Body of pancreas (tissue), 4 donors: ENCODE measurements around the gene C1orf74. TPM values are rescaled to one million over a fixed set of nuclear protein-coding genes. Genes with fewer than 3 reads are reported as not detected.

Experiments
- ATAC-seq: fragments of 150-250 bp; one replicate; pipeline ENCODE4 v1.9.1; 2016
- DNase-seq, 4 donors: peaks; one replicate each; pipeline ENCODE4 v3.0.0-alpha.2; 2019
- H3K27ac ChIP-seq, 4 donors: fragments of 200-600 bp; sonication (generic); 1 replicate in 3 of 4; 2 replicates in 1 of 4; pipeline versions ENCODE4 v1.5.1 to v1.6.1; 2016 to 2019; ENCODE audit warnings: mild to moderate bottlenecking in 1 of 4, mixed read lengths in 1 of 4, moderate library complexity in 1 of 4
- H3K27me3 ChIP-seq, 2 donors: fragments of 200-600 bp; sonication (generic); one replicate each; pipeline ENCODE4 v1.6.0; 2016; ENCODE audit warnings: mild to moderate bottlenecking in 1 of 2
- H3K36me3 ChIP-seq, 2 donors: fragments of 200-600 bp; sonication (generic); replicated peaks in 1 of 2; 2 replicates each; pipeline ENCODE4 v1.5.1; 2016; ENCODE audit warnings: low read depth in 2 of 2; ENCODE audit not compliant: insufficient read depth in 1 of 2
- H3K4me1 ChIP-seq: fragments of 200-600 bp; sonication (generic); one replicate; pipeline ENCODE4 v1.6.0; 2016
- H3K4me3 ChIP-seq, 2 donors: fragments of 200-600 bp; sonication (generic); 1 replicate in 1 of 2; 2 replicates in 1 of 2; pipeline ENCODE4 v1.5.1; 2016 to 2019
- H3K9me3 ChIP-seq, 3 donors: fragments of 200-600 bp; sonication (generic); 1 replicate in 2 of 3; 2 replicates in 1 of 3; pipeline ENCODE4 v1.5.1; 2016
- POLR2A ChIP-seq, 3 donors: fragments of 450-650 bp; IDR thresholded peaks; one replicate each; pipeline ENCODE4 v1.6.1; 2016; ENCODE audit warnings: antibody characterized with exemption in 3 of 3, mild to moderate bottlenecking in 2 of 3
- WGBS, 2 donors: methylation state at CpG; one replicate each; pipeline ENCODE4 v1.1.5; 2017; 5-methylcytosine and 5-hydroxymethylcytosine counted together
- intact Hi-C: fragments of 100-400 bp; cut with DNase I; formaldehyde crosslinking; loops from one replicate; pipeline ENCODE4 v1.15.1; 2023
- total RNA-seq, 2 donors: library from RNA; depleted of rRNA; stranded (reverse); fragments of >200 nt; gene quantifications; one replicate each; pipeline ENCODE4 v1.1.0, GENCODE V29; 2016
- TF ChIP-seq, protein P1 (sequence below), 7 experiments: fragments of 450-650 bp in 4 of 7; fragments of 200-600 bp in 3 of 7; sonication (generic) in 3 of 7; IDR thresholded peaks; one replicate each; pipeline ENCODE4 v1.5.1; 2016 to 2019; ENCODE audit warnings: antibody characterized with exemption in 7 of 7

Gene C1orf74
- total RNA-seq, 2 donors from 2014 or later = 0.33 to 1.0 TPM

DNA sequence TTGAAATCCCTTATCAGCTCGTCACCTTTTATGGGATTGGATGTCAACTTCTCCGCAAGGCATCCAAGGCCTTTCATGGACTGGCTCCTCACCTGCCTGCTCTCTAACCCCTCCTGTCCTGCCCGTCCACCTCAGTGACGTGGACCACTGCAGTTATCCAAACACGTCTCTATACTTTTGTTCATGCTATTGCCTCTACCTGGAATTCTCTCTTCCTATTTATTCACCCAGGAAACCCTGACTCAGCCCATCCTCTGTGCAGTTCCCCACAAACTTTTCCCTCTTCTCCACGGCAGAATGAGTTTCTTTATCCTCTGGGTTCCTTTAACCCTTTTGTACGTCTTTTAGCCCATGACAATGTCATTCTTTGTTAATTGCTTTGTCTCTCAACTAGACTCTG lies 38.3 kb upstream of the C1orf74 start:
- DNase-seq = no peak
- no peak for ATAC-seq
- H3K27ac ChIP-seq = no peak overlapping the region

DNA sequence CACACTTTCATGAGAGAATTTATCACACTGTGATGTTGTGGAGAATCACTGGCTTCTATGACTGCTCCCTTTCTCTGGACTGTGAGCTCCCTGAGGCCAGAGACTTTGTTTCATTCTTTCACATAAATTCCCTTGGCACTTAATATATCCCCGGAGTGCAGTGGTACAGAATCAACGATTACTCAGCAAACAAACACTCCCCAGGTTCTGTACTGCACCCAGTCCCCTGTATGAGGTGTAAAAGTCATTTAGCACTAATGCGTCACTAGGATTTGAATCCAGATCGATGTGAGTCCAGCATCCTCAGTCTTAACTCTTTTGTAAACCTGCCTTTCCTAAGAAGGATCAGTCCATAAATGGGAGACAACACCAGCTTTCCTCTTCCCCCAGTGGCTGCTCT lies 36.6 kb upstream of the C1orf74 start:
- Histone ChIP-seq H3K9me3 (no peaks in the 10 kb centered on the region), H3K4me3 (no peak overlapping the region), H3K27ac (no peak overlapping the region), H3K4me1 (peaks cover 4% of the 10 kb centered on the region), H3K27me3 (no peaks in the 10 kb centered on the region), H3K36me3 (no peaks in the 10 kb centered on the region)
- TF ChIP-seq POLR2A (IDR thresholded peaks at IDR 0.05) = no peak
- TF ChIP-seq, protein P1, sequence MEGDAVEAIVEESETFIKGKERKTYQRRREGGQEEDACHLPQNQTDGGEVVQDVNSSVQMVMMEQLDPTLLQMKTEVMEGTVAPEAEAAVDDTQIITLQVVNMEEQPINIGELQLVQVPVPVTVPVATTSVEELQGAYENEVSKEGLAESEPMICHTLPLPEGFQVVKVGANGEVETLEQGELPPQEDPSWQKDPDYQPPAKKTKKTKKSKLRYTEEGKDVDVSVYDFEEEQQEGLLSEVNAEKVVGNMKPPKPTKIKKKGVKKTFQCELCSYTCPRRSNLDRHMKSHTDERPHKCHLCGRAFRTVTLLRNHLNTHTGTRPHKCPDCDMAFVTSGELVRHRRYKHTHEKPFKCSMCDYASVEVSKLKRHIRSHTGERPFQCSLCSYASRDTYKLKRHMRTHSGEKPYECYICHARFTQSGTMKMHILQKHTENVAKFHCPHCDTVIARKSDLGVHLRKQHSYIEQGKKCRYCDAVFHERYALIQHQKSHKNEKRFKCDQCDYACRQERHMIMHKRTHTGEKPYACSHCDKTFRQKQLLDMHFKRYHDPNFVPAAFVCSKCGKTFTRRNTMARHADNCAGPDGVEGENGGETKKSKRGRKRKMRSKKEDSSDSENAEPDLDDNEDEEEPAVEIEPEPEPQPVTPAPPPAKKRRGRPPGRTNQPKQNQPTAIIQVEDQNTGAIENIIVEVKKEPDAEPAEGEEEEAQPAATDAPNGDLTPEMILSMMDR (IDR thresholded peaks at IDR 0.05) = no peak
- DNase-seq = no peak
- ATAC-seq = no peak
- WGBS, 2 donors = 40 to 50% methylated on average over 4 of the region's 4 CpGs
- intact Hi-C loops = no loop called here

More for the DNA sequence above, 38.3 kb upstream of the C1orf74 start:
- Histone ChIP-seq H3K4me3 (no peak overlapping the region), H3K36me3 (no peaks in the 10 kb centered on the region), H3K9me3 (no peaks in the 10 kb centered on the region), H3K4me1 (peaks cover 4% of the 10 kb centered on the region), H3K27me3 (no peaks in the 10 kb centered on the region)
- intact Hi-C loops = no loop called here
- no peak for TF ChIP-seq POLR2A (IDR thresholded peaks at IDR 0.05)
- TF ChIP-seq, protein P1 (IDR thresholded peaks at IDR 0.05) = no peak
- WGBS, 2 donors = 35 to 41% methylated on average over 7 of the region's 7 CpGs

DNA sequence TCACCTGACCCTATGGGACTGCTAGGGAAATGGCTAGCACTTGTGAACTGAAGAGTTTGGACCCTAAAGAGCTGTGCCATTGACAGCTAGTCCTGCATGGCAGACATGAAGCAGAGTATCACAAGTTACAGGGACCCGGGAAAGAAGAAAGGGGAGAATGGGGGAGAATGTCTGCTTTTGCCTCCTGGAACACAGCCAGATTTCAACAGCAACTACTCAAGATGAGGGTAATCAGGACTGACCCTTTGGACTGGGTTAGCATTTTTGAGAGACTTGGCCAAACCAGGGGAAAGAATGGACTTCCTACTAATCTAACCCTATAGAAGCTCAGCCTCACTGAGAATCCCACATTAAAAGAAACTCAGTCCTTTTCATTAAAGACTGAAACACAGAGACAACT lies 34.7 kb upstream of the C1orf74 start:
- intact Hi-C loops = no loop called here
- H3K27me3 ChIP-seq = no peaks in the 10 kb centered on the region
- TF ChIP-seq, protein P1 (IDR thresholded peaks at IDR 0.05) = no peak
- TF ChIP-seq POLR2A (IDR thresholded peaks at IDR 0.05) = no peak
- H3K9me3 ChIP-seq = no peaks in the 10 kb centered on the region
- ATAC-seq = no peak
- no peak overlapping the region for H3K4me3 ChIP-seq
- WGBS, 2 donors = 16 to 43% methylated on average over 1 of the region's 1 CpG
- no peak overlapping the region for H3K27ac ChIP-seq
- H3K36me3 ChIP-seq = no peaks in the 10 kb centered on the region
- no peak for DNase-seq
- peaks cover 4% of the 10 kb centered on the region for H3K4me1 ChIP-seq

DNA sequence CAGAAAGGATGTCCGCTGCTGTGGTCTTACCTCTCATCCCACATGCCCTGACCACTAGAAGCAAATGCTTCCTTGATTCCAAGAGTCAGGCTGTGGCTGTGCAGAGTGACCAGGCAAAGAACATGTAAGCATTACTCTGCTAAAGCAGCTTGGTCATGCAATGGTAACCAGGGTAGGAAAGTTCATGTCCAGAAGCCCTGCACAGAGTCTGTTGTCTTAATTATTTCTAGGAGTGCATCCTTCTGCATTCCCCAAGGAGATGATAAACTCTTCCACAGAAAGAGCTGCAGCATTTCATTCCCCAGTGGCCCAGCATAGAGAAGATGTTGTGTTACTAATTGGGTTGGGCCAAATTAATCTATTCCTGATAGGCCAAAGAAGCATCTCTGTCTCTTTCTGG lies 33.3 kb upstream of the C1orf74 start:
- Histone ChIP-seq H3K4me3 (no peak overlapping the region), H3K9me3 (no peaks in the 10 kb centered on the region), H3K36me3 (no peaks in the 10 kb centered on the region), H3K27me3 (no peaks in the 10 kb centered on the region), H3K4me1 (peaks cover under 1% of the 10 kb centered on the region), H3K27ac (no peak overlapping the region)
- no peak for TF ChIP-seq POLR2A (IDR thresholded peaks at IDR 0.05)
- TF ChIP-seq, protein P1 (IDR thresholded peaks at IDR 0.05) = no peak
- DNase-seq (no peak), ATAC-seq (no peak)
- intact Hi-C loops = no loop called here
- WGBS, 2 donors = 87 to 100% methylated on average over 1 of the region's 1 CpG

DNA sequence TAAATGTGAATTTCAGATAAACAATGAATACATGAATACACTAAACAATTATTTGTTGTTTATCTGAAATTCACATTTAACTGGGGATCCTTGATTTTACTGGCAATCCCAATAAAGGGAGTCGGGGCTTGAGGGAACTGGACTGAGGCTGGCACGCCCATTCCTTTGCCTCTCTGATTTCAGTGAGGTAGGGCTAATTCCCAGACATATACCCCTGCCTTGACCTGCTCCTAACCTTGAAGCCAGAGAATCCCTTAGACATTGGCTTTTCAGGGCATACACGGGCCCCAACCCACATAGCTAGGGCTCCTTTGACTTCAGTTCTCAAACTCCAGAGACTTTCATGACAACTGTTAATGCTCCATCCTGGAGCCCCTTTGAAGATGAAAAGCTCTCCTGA lies 32.6 kb upstream of the C1orf74 start:
- no peak overlapping the region for H3K4me3 ChIP-seq
- no peak for TF ChIP-seq POLR2A (IDR thresholded peaks at IDR 0.05)
- TF ChIP-seq, protein P1 (IDR thresholded peaks at IDR 0.05) = no peak
- WGBS, 2 donors = 62 to 67% methylated on average over 3 of the region's 3 CpGs
- no peak for ATAC-seq
- no peak overlapping the region for H3K27ac ChIP-seq
- no peaks in the 10 kb centered on the region for H3K36me3 ChIP-seq
- no peaks in the 10 kb centered on the region for H3K4me1 ChIP-seq
- DNase-seq = no peak
- no peaks in the 10 kb centered on the region for H3K27me3 ChIP-seq
- no peaks in the 10 kb centered on the region for H3K9me3 ChIP-seq
- intact Hi-C loops = no loop called here
